HG03095 (cell line): ENCODE data around the gene CTXND1.
"Not testable (repeated sequence)": the region's sequence is repeated elsewhere in the genome, so short reads cannot be mapped to it uniquely, and the experiment has no call there.

Source experiments
- ATAC-seq: cut with Tn5 transposase; IDR thresholded peaks from one replicate; pipeline ENCODE4 v1.9.1; 2021; ENCODE audit warnings: moderate library complexity; ENCODE audit not compliant: unreplicated experiment

CTXND1 gene

DNA sequence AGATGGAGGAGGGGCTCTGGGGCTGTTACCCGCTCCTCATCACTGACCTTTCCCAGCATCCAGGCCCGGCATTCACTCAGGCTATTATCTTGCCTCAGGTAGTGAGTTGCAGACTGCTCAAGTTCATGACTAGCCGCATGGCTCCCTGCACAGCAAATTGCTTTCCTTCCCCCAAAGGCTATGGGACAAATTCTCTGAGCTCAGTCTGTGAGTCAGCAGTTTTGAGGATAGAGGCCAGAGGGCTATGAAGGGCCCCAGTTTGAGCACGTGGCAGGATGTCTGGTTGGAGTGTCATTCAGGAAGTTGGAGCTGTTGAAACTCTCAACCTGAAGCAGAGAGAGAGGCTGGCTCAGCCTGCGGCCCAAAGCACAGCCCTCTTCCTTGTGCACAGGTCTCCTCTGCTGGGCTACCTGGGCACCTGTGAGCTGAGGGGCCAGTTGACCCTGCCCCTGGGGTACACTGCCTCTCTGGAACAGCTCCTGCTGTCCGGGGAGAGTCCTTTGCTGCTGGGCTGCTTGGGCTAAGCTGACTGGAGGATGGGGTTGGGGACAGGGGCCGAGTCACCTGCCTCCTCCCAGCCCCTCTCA, 91.3 kb downstream of the CTXND1 start:
- peak; percentile 72 for ATAC-seq

DNA sequence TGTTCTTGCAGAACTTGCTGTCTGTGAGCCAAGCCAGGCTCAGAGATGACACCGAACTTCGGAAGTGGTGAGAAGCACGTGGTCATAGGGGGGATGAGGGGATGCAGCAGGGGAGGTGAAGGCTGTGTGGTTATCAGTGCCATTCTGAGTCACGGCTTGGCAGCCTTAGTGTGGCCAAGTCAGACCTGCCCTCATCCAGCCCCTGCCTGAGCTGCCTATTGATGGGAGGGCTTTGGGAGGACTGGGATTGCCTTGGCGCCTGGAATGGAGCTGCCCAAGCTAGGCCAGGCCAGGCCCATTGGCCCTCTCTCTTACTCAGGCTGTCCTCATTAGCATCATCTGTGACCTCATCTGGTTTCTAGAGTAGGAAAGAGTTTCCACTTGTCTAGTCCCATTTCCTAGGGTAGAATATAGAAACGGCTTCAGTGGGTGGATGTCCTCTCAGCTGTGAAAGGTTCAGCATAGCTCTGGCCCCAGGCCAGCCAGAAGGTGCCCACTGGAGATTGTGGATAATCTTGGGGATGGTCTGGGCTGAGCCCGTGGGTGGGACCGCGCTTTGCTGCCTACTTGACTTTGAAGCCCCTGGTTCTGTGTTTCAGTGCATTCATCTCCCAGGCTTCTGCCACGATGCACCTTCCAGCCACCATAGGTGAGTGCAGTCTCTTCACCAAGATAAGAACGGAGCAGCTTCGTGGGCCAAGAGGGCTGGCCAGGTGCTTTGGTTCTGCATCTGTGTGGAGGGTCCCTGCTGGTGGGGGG, 92.0 kb downstream of the CTXND1 start:
- no peak for ATAC-seq

DNA sequence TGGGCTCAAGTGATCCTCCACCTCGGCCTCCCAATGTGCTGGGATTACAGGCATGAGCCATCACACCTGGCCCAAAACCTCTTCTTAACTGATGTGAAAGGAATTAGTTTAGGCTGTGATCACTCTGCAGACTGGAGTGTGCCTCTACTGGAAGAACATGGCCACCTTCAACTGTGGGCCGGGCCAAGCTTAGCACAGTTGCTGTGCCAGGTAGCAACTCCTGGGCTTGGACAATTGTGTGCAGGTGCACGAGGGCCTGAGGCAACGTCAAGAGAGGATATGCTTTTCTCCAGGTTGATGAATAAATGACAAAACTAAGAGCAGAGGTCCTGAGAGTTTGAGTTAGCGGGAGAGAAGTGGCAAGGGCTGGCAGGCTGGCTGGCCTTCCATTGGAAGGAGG, 92.7 kb downstream of the CTXND1 start:
- ATAC-seq: no peak

- no peak for ATAC-seq
Observed at GRCh38 chr15:80157215-80157614, 94.8 kb downstream of the CTXND1 start.

GRCh38 chr15:80156176-80156720, 95.8 kb downstream of the CTXND1 start:
- no peak for ATAC-seq

- not testable (repeated sequence) for ATAC-seq
Observed at GRCh38 chr15:80155378-80156175, 96.4 kb downstream of the CTXND1 start.

DNA sequence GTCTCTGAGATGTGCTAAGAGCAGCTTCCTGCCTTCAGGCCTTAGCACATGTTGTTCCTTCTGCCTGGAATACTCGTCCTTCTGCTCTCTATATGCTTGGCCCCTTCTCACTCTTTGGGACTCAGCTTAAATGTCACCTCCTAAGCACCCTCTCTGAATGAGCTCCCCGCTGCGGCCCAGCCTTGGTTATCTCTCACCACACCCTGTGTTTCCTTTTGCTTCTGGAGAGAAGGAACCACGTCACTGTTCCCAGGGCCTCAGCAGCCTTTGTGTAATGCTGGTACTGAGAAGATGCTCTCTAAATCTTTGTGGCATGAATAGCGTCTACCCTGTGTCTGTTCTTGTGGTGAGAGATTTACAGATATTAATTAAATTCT, 97.0 kb downstream of the CTXND1 start:
- ATAC-seq: no peak

- no peak for ATAC-seq
Observed at GRCh38 chr15:80154336-80154735, 97.7 kb downstream of the CTXND1 start.

DNA sequence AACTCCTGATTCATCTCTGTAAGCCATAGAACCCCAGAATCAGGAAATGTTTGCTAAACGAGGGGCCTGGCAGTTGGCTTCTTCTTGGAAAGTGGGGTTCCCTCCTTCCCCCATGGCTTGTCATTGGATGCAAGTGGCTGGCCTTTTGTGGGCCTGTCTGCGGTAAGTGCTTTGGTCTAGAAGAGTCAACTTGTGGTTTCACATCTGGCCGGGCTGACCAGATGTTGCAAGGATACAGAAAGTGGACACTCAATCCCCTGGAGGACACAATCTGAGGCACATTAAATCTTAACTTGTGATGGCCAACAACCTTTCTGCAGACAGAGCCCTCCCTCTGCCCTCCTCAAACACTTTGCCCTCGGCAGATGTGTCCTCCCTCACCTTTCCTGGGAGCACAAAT, 98.1 kb downstream of the CTXND1 start:
- ATAC-seq: no peak

GRCh38 chr15:80152896-80153876, 98.8 kb downstream of the CTXND1 start, which contains the start of gene FAH:
Gene FAH (plus strand): TSS chr15:80152999. CDS start chr15:80153055, 56 bp downstream.
- ATAC-seq: peak; percentile 39

- ATAC-seq: peak; percentile 56
Observed at GRCh38 chr15:80152180-80152895, 99.7 kb downstream of the CTXND1 start.

DNA sequence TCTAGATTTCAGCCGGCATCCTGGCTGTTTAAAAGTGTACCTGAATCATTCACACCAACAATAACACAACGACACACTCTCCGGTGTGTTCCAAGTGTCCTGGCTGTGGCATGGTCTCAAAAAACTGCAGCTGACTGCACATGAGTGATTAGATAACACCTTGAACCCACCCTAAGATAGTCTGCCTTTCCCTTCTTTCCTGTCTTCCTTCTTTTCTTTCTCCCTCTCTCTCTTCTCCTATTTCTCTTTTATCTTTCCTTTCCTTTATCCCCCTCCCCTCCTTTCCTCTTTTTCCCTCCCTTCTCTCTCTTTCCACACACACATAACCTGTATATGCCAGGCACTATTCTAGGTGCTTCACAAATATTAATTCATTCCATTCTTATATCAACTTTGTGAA, 100.4 kb downstream of the CTXND1 start:
- no peak for ATAC-seq

DNA sequence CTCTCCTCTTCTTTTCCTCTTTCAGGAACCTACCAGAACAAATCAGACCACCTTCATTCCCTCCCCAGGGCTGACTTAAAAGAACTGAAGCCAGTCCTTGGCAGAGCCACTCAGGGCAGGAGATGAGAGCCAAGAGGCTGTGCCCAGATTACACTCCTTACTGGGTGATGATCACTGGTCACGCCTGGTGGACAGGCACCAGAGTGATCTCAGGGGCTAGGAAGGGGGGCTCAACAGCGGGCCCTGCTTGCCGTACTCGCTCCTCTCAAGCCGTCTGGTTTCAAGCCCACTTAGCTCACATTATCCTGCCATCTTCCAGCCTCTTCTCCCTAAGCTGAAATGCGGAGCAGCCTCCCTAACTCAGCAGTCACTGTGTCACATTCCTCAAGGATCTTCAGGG, 100.9 kb downstream of the CTXND1 start:
- ATAC-seq: no peak
